GM23338 (cell line): ENCODE data around the gene TMBIM6. TPM values are rescaled to one million over a fixed set of nuclear protein-coding genes. Genes with fewer than 3 reads are reported as not detected.

Experiments used
- ATAC-seq: fragments of 200-7000 bp; cut with Tn5 transposase; 3 replicates; pipeline ENCODE4 v1.9.1; 2020
- DNase-seq: peaks from one replicate; pipeline ENCODE4 v3.0.0-alpha.2; 2015; ENCODE audit warnings: low spot score
- H2AFZ ChIP-seq: fragments of 200-600 bp; sonication (generic); 2 replicates; pipeline ENCODE4 v1.8.0; 2016; ENCODE audit warnings: antibody characterized with exemption, mild to moderate bottlenecking, moderate library complexity
- H3F3A ChIP-seq: fragments of 200-600 bp; sonication (generic); replicated peaks from 2 replicates; pipeline ENCODE4 v1.8.0; 2017; ENCODE audit warnings: antibody characterized with exemption, mixed run types, low read depth
- H3K27ac ChIP-seq: fragments of 200-600 bp; sonication (generic); 2 replicates; pipeline ENCODE4 v1.6.1; 2016; ENCODE audit warnings: low read depth
- H3K27me3 ChIP-seq: fragments of 200-600 bp; sonication (generic); 2 replicates; pipeline ENCODE4 v1.8.0; 2016; ENCODE audit warnings: mild to moderate bottlenecking, mixed run types, moderate library complexity; ENCODE audit not compliant: insufficient read depth
- H3K36me3 ChIP-seq: fragments of 200-600 bp; sonication (generic); 2 replicates; pipeline ENCODE4 v1.8.0; 2016; ENCODE audit warnings: mild to moderate bottlenecking; ENCODE audit not compliant: insufficient read depth
- H3K4me1 ChIP-seq: fragments of 200-600 bp; sonication (generic); 2 replicates; pipeline ENCODE4 v1.8.0; 2016; ENCODE audit warnings: mild to moderate bottlenecking, moderate library complexity; ENCODE audit not compliant: insufficient read depth
- H3K4me2 ChIP-seq: fragments of 200-600 bp; sonication (generic); 2 replicates; pipeline ENCODE4 v1.7.1; 2017; ENCODE audit warnings: mixed run types
- H3K4me3 ChIP-seq: fragments of 200-600 bp; sonication (generic); 2 replicates; pipeline ENCODE4 v1.6.1; 2016; ENCODE audit warnings: mixed run types
- H3K79me2 ChIP-seq: fragments of 200-600 bp; sonication (generic); replicated peaks from 2 replicates; pipeline ENCODE4 v1.8.0; 2017; ENCODE audit warnings: mild to moderate bottlenecking; ENCODE audit not compliant: insufficient read depth
- H3K9me2 ChIP-seq: fragments of 200-600 bp; sonication (generic); 2 replicates; pipeline ENCODE4 v1.8.0; 2017; ENCODE audit not compliant: insufficient read depth
- H4K20me1 ChIP-seq: fragments of 200-600 bp; sonication (generic); replicated peaks from 2 replicates; pipeline ENCODE4 v1.8.0; 2017; ENCODE audit warnings: mild to moderate bottlenecking; ENCODE audit not compliant: insufficient read depth
- H3K27ac Mint-ChIP-seq: 2 replicates; pipeline ENCODE4 v1.8.0; 2020; ENCODE audit warnings: inconsistent platforms, mild to moderate bottlenecking, moderate library complexity, mixed read lengths
- H3K27me3 Mint-ChIP-seq: 3 replicates; pipeline ENCODE4 v1.8.0; 2022; ENCODE audit warnings: low read depth, mild to moderate bottlenecking, moderate library complexity, mixed read lengths, inconsistent platforms; ENCODE audit not compliant: insufficient read depth, poor library complexity
- H3K36me3 Mint-ChIP-seq: 3 replicates; pipeline ENCODE4 v1.8.0; 2021; ENCODE audit warnings: low read depth, mild to moderate bottlenecking, inconsistent platforms, moderate library complexity, mixed read lengths
- H3K4me1 Mint-ChIP-seq: 3 replicates; pipeline ENCODE4 v1.8.0; 2020; ENCODE audit warnings: mild to moderate bottlenecking, inconsistent platforms, mixed read lengths
- H3K4me3 Mint-ChIP-seq: 3 replicates; pipeline ENCODE4 v1.8.0; 2021; ENCODE audit warnings: moderate library complexity, mild to moderate bottlenecking, inconsistent platforms, mixed read lengths
- H3K9me3 Mint-ChIP-seq: 3 replicates; pipeline ENCODE4 v1.8.0; 2020; ENCODE audit warnings: moderate library complexity, mild to moderate bottlenecking, inconsistent platforms, mixed read lengths
- JUNB ChIP-seq: IDR thresholded peaks from one replicate; pipeline ENCODE4 v1.6.1; 2016; ENCODE audit warnings: antibody characterized with exemption; ENCODE audit not compliant: unreplicated experiment
- NANOG ChIP-seq: IDR thresholded peaks from 2 replicates; pipeline ENCODE4 v1.6.1; 2016; ENCODE audit warnings: antibody characterized with exemption, borderline replicate concordance
- POLR2AphosphoS5 ChIP-seq: IDR thresholded peaks from 2 replicates; pipeline ENCODE4 v1.6.1; 2016; ENCODE audit warnings: antibody characterized with exemption, low read depth
- STAT1 ChIP-seq: IDR thresholded peaks from one replicate; pipeline ENCODE4 v1.6.1; 2016; ENCODE audit warnings: antibody characterized with exemption; ENCODE audit not compliant: unreplicated experiment
- ZNF114 ChIP-seq: fragments of 250-450 bp; sonication (Bioruptor Pico); IDR thresholded peaks from 2 replicates; pipeline ENCODE4 v1.5.0; 2020; ENCODE audit warnings: mild to moderate bottlenecking, moderate library complexity
- polyA plus RNA-seq: library from polyadenylated mRNA; unstranded; fragments of >200 nt; fragmentation: Nextera tagmentation; extraction: Ambion mirVana; gene quantifications from 2 replicates; pipeline ENCODE4 v1.2.1, GENCODE V29; 2016
- total RNA-seq: library from RNA; depleted of rRNA; stranded (reverse); fragments of >200 nt; shearing (Covaris generic); gene quantifications from 2 replicates; pipeline ENCODE4 v1.2.3, GENCODE V29; 2014
- TF ChIP-seq, protein P1 (sequence below), 2 experiments: fragments of 200-600 bp in 1 of 2; sonication (generic) in 1 of 2; conservative IDR thresholded peaks; 2 replicates each; pipeline versions ENCODE4 v1.5.1 to v1.6.1; 2016 to 2017; ENCODE audit warnings: antibody characterized with exemption in 2 of 2, low read depth in 2 of 2, mild to moderate bottlenecking in 2 of 2, moderate library complexity in 1 of 2
- TF ChIP-seq, protein P2 (sequence below): IDR thresholded peaks from one replicate; pipeline ENCODE4 v1.6.1; 2018; ENCODE audit warnings: antibody characterized with exemption; ENCODE audit not compliant: unreplicated experiment
- TF ChIP-seq, protein P3 (sequence below): IDR thresholded peaks from 2 replicates; pipeline ENCODE4 v1.6.1; 2016; ENCODE audit warnings: antibody characterized with exemption
- TF ChIP-seq, protein P4 (sequence below): fragments of 250-450 bp; sonication (Bioruptor Pico); IDR thresholded peaks from 2 replicates; pipeline ENCODE4 v1.5.0; 2020; ENCODE audit warnings: mild to moderate bottlenecking, moderate library complexity

The TMBIM6 gene
- total and polyA plus RNA-seq, 2 experiments from 2014 or later = 245 to 349 TPM

DNA sequence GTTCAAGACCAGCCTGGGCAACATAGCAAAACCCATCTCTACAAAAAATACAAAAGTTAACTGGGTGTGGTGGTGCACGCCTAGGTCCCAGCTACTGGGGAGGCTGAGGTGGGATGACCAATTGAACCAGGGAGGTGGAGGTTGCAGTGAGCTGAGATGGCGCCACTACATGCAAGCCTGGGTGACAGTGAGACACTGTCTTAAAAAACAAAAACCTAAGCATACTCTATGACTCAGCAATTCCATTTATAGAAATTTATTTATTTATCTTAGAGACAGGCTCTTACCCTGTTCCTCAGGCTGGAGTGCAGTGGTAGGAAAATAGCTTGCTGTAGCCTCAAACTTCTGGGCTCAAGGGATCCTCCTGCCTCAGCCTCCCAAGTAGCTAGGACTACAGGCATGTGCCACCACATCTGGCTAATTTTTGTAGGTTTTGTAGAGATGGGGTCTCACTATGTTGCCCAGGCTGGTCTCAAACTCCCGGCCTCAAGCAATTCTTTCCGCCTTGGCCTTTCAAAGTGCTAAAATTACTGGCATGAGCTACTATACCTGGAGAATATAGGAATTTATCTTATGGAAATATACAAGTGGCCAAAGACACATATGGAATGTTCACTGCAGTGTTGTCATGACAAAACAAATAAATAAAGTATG lies 43.5 kb downstream of the TMBIM6 start:
- Mint-ChIP-seq H3K36me3 (0 out of 3 replicates have a peak, but pooled peaks cover 5% of the 10 kb centered on the region), H3K4me1 (peaks cover 3% of the 10 kb centered on the region; the same call in 2 of the 3 replicates), H3K27ac (no peak overlapping the region), H3K9me3 (peaks cover 7% of the 10 kb centered on the region), H3K27me3 (peaks cover 7% of the 10 kb centered on the region), H3K4me3 (no peak overlapping the region)
- H3K36me3 ChIP-seq = no peaks in the 10 kb centered on the region
- no peaks in the 10 kb centered on the region for H3K79me2 ChIP-seq
- H3K4me2 ChIP-seq = no peak overlapping the region
- no peaks in the 10 kb centered on the region for H3F3A ChIP-seq
- no peak overlapping the region for H3K27ac ChIP-seq
- no peaks in the 10 kb centered on the region for H3K4me1 ChIP-seq
- ATAC-seq (no peak), DNase-seq (no peak)
- 0 out of 2 replicates have a peak, but pooled peaks cover 4% of the 10 kb centered on the region for H3K9me2 ChIP-seq
- TF ChIP-seq, protein P1, sequence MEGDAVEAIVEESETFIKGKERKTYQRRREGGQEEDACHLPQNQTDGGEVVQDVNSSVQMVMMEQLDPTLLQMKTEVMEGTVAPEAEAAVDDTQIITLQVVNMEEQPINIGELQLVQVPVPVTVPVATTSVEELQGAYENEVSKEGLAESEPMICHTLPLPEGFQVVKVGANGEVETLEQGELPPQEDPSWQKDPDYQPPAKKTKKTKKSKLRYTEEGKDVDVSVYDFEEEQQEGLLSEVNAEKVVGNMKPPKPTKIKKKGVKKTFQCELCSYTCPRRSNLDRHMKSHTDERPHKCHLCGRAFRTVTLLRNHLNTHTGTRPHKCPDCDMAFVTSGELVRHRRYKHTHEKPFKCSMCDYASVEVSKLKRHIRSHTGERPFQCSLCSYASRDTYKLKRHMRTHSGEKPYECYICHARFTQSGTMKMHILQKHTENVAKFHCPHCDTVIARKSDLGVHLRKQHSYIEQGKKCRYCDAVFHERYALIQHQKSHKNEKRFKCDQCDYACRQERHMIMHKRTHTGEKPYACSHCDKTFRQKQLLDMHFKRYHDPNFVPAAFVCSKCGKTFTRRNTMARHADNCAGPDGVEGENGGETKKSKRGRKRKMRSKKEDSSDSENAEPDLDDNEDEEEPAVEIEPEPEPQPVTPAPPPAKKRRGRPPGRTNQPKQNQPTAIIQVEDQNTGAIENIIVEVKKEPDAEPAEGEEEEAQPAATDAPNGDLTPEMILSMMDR (conservative IDR thresholded peaks at IDR 0.05; ENCODE audit: low read depth in 2 of 2) = no peak
- TF ChIP-seq, protein P2, sequence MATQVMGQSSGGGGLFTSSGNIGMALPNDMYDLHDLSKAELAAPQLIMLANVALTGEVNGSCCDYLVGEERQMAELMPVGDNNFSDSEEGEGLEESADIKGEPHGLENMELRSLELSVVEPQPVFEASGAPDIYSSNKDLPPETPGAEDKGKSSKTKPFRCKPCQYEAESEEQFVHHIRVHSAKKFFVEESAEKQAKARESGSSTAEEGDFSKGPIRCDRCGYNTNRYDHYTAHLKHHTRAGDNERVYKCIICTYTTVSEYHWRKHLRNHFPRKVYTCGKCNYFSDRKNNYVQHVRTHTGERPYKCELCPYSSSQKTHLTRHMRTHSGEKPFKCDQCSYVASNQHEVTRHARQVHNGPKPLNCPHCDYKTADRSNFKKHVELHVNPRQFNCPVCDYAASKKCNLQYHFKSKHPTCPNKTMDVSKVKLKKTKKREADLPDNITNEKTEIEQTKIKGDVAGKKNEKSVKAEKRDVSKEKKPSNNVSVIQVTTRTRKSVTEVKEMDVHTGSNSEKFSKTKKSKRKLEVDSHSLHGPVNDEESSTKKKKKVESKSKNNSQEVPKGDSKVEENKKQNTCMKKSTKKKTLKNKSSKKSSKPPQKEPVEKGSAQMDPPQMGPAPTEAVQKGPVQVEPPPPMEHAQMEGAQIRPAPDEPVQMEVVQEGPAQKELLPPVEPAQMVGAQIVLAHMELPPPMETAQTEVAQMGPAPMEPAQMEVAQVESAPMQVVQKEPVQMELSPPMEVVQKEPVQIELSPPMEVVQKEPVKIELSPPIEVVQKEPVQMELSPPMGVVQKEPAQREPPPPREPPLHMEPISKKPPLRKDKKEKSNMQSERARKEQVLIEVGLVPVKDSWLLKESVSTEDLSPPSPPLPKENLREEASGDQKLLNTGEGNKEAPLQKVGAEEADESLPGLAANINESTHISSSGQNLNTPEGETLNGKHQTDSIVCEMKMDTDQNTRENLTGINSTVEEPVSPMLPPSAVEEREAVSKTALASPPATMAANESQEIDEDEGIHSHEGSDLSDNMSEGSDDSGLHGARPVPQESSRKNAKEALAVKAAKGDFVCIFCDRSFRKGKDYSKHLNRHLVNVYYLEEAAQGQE = no peak
- TF ChIP-seq, protein P3, sequence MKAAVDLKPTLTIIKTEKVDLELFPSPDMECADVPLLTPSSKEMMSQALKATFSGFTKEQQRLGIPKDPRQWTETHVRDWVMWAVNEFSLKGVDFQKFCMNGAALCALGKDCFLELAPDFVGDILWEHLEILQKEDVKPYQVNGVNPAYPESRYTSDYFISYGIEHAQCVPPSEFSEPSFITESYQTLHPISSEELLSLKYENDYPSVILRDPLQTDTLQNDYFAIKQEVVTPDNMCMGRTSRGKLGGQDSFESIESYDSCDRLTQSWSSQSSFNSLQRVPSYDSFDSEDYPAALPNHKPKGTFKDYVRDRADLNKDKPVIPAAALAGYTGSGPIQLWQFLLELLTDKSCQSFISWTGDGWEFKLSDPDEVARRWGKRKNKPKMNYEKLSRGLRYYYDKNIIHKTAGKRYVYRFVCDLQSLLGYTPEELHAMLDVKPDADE = no peak
- TF ChIP-seq, protein P4, sequence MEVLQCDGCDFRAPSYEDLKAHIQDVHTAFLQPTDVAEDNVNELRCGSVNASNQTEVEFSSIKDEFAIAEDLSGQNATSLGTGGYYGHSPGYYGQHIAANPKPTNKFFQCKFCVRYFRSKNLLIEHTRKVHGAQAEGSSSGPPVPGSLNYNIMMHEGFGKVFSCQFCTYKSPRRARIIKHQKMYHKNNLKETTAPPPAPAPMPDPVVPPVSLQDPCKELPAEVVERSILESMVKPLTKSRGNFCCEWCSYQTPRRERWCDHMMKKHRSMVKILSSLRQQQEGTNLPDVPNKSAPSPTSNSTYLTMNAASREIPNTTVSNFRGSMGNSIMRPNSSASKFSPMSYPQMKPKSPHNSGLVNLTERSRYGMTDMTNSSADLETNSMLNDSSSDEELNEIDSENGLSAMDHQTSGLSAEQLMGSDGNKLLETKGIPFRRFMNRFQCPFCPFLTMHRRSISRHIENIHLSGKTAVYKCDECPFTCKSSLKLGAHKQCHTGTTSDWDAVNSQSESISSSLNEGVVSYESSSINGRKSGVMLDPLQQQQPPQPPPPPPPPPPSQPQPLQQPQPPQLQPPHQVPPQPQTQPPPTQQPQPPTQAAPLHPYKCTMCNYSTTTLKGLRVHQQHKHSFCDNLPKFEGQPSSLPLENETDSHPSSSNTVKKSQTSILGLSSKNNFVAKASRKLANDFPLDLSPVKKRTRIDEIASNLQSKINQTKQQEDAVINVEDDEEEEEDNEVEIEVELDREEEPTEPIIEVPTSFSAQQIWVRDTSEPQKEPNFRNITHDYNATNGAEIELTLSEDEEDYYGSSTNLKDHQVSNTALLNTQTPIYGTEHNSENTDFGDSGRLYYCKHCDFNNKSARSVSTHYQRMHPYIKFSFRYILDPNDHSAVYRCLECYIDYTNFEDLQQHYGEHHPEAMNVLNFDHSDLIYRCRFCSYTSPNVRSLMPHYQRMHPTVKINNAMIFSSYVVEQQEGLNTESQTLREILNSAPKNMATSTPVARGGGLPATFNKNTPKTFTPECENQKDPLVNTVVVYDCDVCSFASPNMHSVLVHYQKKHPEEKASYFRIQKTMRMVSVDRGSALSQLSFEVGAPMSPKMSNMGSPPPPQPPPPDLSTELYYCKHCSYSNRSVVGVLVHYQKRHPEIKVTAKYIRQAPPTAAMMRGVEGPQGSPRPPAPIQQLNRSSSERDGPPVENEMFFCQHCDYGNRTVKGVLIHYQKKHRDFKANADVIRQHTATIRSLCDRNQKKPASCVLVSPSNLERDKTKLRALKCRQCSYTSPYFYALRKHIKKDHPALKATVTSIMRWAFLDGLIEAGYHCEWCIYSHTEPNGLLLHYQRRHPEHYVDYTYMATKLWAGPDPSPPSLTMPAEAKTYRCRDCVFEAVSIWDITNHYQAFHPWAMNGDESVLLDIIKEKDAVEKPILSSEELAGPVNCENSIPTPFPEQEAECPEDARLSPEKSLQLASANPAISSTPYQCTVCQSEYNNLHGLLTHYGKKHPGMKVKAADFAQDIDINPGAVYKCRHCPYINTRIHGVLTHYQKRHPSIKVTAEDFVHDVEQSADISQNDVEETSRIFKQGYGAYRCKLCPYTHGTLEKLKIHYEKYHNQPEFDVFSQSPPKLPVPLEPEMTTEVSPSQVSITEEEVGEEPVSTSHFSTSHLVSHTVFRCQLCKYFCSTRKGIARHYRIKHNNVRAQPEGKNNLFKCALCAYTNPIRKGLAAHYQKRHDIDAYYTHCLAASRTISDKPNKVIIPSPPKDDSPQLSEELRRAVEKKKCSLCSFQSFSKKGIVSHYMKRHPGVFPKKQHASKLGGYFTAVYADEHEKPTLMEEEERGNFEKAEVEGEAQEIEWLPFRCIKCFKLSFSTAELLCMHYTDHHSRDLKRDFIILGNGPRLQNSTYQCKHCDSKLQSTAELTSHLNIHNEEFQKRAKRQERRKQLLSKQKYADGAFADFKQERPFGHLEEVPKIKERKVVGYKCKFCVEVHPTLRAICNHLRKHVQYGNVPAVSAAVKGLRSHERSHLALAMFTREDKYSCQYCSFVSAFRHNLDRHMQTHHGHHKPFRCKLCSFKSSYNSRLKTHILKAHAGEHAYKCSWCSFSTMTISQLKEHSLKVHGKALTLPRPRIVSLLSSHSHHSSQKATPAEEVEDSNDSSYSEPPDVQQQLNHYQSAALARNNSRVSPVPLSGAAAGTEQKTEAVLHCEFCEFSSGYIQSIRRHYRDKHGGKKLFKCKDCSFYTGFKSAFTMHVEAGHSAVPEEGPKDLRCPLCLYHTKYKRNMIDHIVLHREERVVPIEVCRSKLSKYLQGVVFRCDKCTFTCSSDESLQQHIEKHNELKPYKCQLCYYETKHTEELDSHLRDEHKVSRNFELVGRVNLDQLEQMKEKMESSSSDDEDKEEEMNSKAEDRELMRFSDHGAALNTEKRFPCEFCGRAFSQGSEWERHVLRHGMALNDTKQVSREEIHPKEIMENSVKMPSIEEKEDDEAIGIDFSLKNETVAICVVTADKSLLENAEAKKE (CRISPR knock-in tag) = no peak
- no peak for TF ChIP-seq JUNB
- no peak for TF ChIP-seq NANOG
- no peak for TF ChIP-seq POLR2AphosphoS5
- no peak for TF ChIP-seq ZNF114 (CRISPR knock-in tag)
- no peak for TF ChIP-seq STAT1
- no peaks in the 10 kb centered on the region; the same call in 1 of the 2 replicates for H4K20me1 ChIP-seq
- H3K4me3 ChIP-seq = no peak overlapping the region
- no peak overlapping the region for H2AFZ ChIP-seq
- no peaks in the 10 kb centered on the region for H3K27me3 ChIP-seq
